ENCODE data around the gene CBX4.

- TF ChIP-seq EZH2 (IDR thresholded peaks at IDR 0.05; ENCODE audit: borderline replicate concordance, insufficient read depth, low read length, poor library complexity, severe bottlenecking) (no peak), POLR2AphosphoS5 (IDR thresholded peaks at IDR 0.05) (no peak), CTCF (IDR thresholded peaks at IDR 0.05; ENCODE audit: poor library complexity, severe bottlenecking) (no peak), EP300 (conservative IDR thresholded peaks at IDR 0.05; ENCODE audit: poor library complexity, severe bottlenecking) (no peak), TAF1 (IDR thresholded peaks at IDR 0.05; ENCODE audit: low read depth) (no peak), REST (IDR thresholded peaks at IDR 0.05; ENCODE audit: borderline replicate concordance) (no peak), MXI1 (conservative IDR thresholded peaks at IDR 0.05; ENCODE audit: poor library complexity, severe bottlenecking) (no peak), SMC3 (conservative IDR thresholded peaks at IDR 0.05; ENCODE audit: poor library complexity) (no peak)
Measured at GRCh38 chr17:79809530-79810129, 29.6 kb downstream of the CBX4 start.
